ENCODE data around the gene MOCS2.

Gene MOCS2

GRCh38 chr5:53063176-53063575 lies 46.4 kb downstream of the MOCS2 start:
- H3K56ac ChIP-seq (ENCODE audit: low read length): no peak overlapping the region
- no peak for DNase-seq
- H4K5ac ChIP-seq (ENCODE audit: low read length): no peak overlapping the region
- no peak overlapping the region for H4K8ac ChIP-seq (ENCODE audit: low read depth, low read length)
- H3K4ac ChIP-seq (ENCODE audit: low read depth, low read length): no peak overlapping the region
- no peak overlapping the region for H2BK15ac ChIP-seq (replicated peaks; ENCODE audit: low read depth)
- no peak overlapping the region for H2BK120ac ChIP-seq (ENCODE audit: low read depth, low read length)
- no peak overlapping the region for H3K9ac ChIP-seq (ENCODE audit: low read length)
- WGBS (ENCODE audit: extremely low coverage, insufficient coverage, low lambda C conversion rate): no CpG with 5 or more reads among the region's 2 CpGs
- no peak overlapping the region for H3K27ac ChIP-seq (ENCODE audit: low read depth, low read length)
- H3K4me2 ChIP-seq (ENCODE audit: low read length): no peak overlapping the region
- no peaks in the 10 kb centered on the region for H3K4me1 ChIP-seq (ENCODE audit: control insufficient read depth, low read depth, low read length)
- H3K4me3 ChIP-seq (ENCODE audit: low read length): no peak overlapping the region
- H3K23ac ChIP-seq (ENCODE audit: low read length): no peak overlapping the region
- no peaks in the 10 kb centered on the region for H3K79me2 ChIP-seq (ENCODE audit: control insufficient read depth, insufficient read depth, low read length)
- no peaks in the 10 kb centered on the region for H3K27me3 ChIP-seq (ENCODE audit: insufficient read depth, low read length, poor library complexity)
- H3K18ac ChIP-seq (ENCODE audit: low read length): no peak overlapping the region
- H2BK5ac ChIP-seq (ENCODE audit: low read length): no peak overlapping the region
- no peak overlapping the region for H2AK5ac ChIP-seq (ENCODE audit: low read length)
- no peaks in the 10 kb centered on the region for H3K79me1 ChIP-seq (ENCODE audit: low read length)
- H3K36me3 ChIP-seq (ENCODE audit: control insufficient read depth, insufficient read depth, low read length): no peaks in the 10 kb centered on the region

GRCh38 chr5:53059281-53059680 lies 50.3 kb downstream of the MOCS2 start:
- Histone ChIP-seq H3K18ac (ENCODE audit: low read length) (no peak overlapping the region), H3K9ac (ENCODE audit: low read length) (no peak overlapping the region), H3K4ac (ENCODE audit: low read depth, low read length) (no peak overlapping the region), H2BK120ac (ENCODE audit: low read depth, low read length) (no peak overlapping the region), H3K56ac (ENCODE audit: low read length) (no peak overlapping the region), H3K23ac (ENCODE audit: low read length) (no peak overlapping the region), H2BK15ac (replicated peaks; ENCODE audit: low read depth) (no peak overlapping the region), H3K79me1 (ENCODE audit: low read length) (no peaks in the 10 kb centered on the region), H2BK5ac (ENCODE audit: low read length) (no peak overlapping the region), H3K27ac (ENCODE audit: low read depth, low read length) (no peak overlapping the region), H3K79me2 (ENCODE audit: control insufficient read depth, insufficient read depth, low read length) (no peaks in the 10 kb centered on the region), H3K4me3 (ENCODE audit: low read length) (no peak overlapping the region), H3K4me1 (ENCODE audit: control insufficient read depth, low read depth, low read length) (no peaks in the 10 kb centered on the region), H4K8ac (ENCODE audit: low read depth, low read length) (no peak overlapping the region), H3K4me2 (ENCODE audit: low read length) (no peak overlapping the region), H3K36me3 (ENCODE audit: control insufficient read depth, insufficient read depth, low read length) (no peaks in the 10 kb centered on the region), H4K5ac (ENCODE audit: low read length) (no peak overlapping the region), H3K27me3 (ENCODE audit: insufficient read depth, low read length, poor library complexity) (no peaks in the 10 kb centered on the region), H2AK5ac (ENCODE audit: low read length) (no peak overlapping the region)
- no peak for DNase-seq
- WGBS (ENCODE audit: extremely low coverage, insufficient coverage, low lambda C conversion rate): no CpG with 5 or more reads among the region's 5 CpGs

DNA sequence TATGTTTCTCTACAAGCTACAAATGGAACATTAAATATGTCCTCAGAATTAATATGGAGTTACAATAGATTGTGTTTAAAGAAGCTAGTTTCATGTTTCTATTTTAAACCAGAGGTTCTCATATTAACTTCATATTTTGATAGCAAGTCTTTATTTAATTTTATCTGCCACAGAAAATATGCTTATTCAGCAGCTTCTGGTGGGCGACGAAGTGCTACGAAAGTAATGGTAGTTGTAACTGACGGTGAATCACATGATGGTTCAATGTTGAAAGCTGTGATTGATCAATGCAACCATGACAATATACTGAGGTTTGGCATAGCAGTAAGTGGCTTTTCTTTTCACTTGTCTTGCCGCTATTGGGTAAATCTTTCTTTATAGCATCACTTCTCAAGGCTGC lies 54.2 kb downstream of the MOCS2 start:
- H3K56ac ChIP-seq (ENCODE audit: low read length): no peak overlapping the region
- no peak overlapping the region for H2BK5ac ChIP-seq (ENCODE audit: low read length)
- no peak overlapping the region for H3K27ac ChIP-seq (ENCODE audit: low read depth, low read length)
- H3K18ac ChIP-seq (ENCODE audit: low read length): no peak overlapping the region
- H3K36me3 ChIP-seq (ENCODE audit: control insufficient read depth, insufficient read depth, low read length): no peaks in the 10 kb centered on the region
- no CpG with 5 or more reads among the region's 5 CpGs for WGBS (ENCODE audit: extremely low coverage, insufficient coverage, low lambda C conversion rate)
- DNase-seq: no peak
- no peak overlapping the region for H2AK5ac ChIP-seq (ENCODE audit: low read length)
- H3K4me1 ChIP-seq (ENCODE audit: control insufficient read depth, low read depth, low read length): no peaks in the 10 kb centered on the region
- H4K8ac ChIP-seq (ENCODE audit: low read depth, low read length): no peak overlapping the region
- H3K79me2 ChIP-seq (ENCODE audit: control insufficient read depth, insufficient read depth, low read length): no peaks in the 10 kb centered on the region
- no peak overlapping the region for H4K5ac ChIP-seq (ENCODE audit: low read length)
- no peak overlapping the region for H3K4me2 ChIP-seq (ENCODE audit: low read length)
- H3K4me3 ChIP-seq (ENCODE audit: low read length): no peak overlapping the region
- H3K9ac ChIP-seq (ENCODE audit: low read length): no peak overlapping the region
- no peak overlapping the region for H2BK15ac ChIP-seq (replicated peaks; ENCODE audit: low read depth)
- no peak overlapping the region for H3K4ac ChIP-seq (ENCODE audit: low read depth, low read length)
- H3K79me1 ChIP-seq (ENCODE audit: low read length): no peaks in the 10 kb centered on the region
- no peaks in the 10 kb centered on the region for H3K27me3 ChIP-seq (ENCODE audit: insufficient read depth, low read length, poor library complexity)
- H2BK120ac ChIP-seq (ENCODE audit: low read depth, low read length): no peak overlapping the region
- H3K23ac ChIP-seq (ENCODE audit: low read length): no peak overlapping the region

- Histone ChIP-seq H3K4ac (ENCODE audit: low read depth, low read length) (no peak overlapping the region), H3K4me1 (ENCODE audit: control insufficient read depth, low read depth, low read length) (no peaks in the 10 kb centered on the region), H3K23ac (ENCODE audit: low read length) (no peak overlapping the region), H3K4me2 (ENCODE audit: low read length) (no peak overlapping the region), H3K27me3 (ENCODE audit: insufficient read depth, low read length, poor library complexity) (no peaks in the 10 kb centered on the region), H3K79me1 (ENCODE audit: low read length) (no peaks in the 10 kb centered on the region), H2BK15ac (replicated peaks; ENCODE audit: low read depth) (no peak overlapping the region), H3K36me3 (ENCODE audit: control insufficient read depth, insufficient read depth, low read length) (no peaks in the 10 kb centered on the region), H3K27ac (ENCODE audit: low read depth, low read length) (no peak overlapping the region), H4K8ac (ENCODE audit: low read depth, low read length) (no peak overlapping the region), H2AK5ac (ENCODE audit: low read length) (no peak overlapping the region), H3K18ac (ENCODE audit: low read length) (no peak overlapping the region), H3K9ac (ENCODE audit: low read length) (no peak overlapping the region), H3K79me2 (ENCODE audit: control insufficient read depth, insufficient read depth, low read length) (no peaks in the 10 kb centered on the region), H3K56ac (ENCODE audit: low read length) (no peak overlapping the region), H3K4me3 (ENCODE audit: low read length) (no peak overlapping the region), H2BK5ac (ENCODE audit: low read length) (no peak overlapping the region), H2BK120ac (ENCODE audit: low read depth, low read length) (no peak overlapping the region), H4K5ac (ENCODE audit: low read length) (no peak overlapping the region)
- whole genome bisulfite sequencing (ENCODE audit: extremely low coverage, insufficient coverage, low lambda C conversion rate): no CpG with 5 or more reads among the region's 4 CpGs
- DNase-seq: peak; percentile 1
These were observed 56.2 kb downstream of the MOCS2 start for GRCh38 chr5:53053364-53053763.

DNA sequence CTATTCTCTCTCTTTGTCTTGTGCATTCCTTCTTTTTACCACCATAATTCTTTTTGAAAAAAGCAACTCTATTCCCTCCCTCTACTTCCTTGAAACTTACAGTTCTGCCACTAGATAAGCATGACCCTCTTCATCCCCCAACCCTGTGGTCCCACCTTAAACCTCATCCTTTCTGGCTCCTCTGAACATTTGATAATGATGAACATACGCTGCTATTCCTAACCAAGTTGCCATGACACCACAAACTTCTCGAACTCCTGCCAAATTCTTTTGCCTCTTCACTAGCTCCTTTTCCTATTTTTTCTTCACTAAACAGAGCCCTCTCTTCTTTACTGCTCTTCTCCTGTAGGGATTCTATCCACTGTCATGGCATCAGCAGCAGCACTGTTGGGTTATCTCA lies 57.1 kb downstream of the MOCS2 start:
- no peaks in the 10 kb centered on the region for H3K27me3 ChIP-seq (ENCODE audit: insufficient read depth, low read length, poor library complexity)
- DNase-seq: no peak
- H4K8ac ChIP-seq (ENCODE audit: low read depth, low read length): no peak overlapping the region
- no peak overlapping the region for H3K18ac ChIP-seq (ENCODE audit: low read length)
- H3K79me1 ChIP-seq (ENCODE audit: low read length): no peaks in the 10 kb centered on the region
- H2BK120ac ChIP-seq (ENCODE audit: low read depth, low read length): no peak overlapping the region
- H2BK15ac ChIP-seq (replicated peaks; ENCODE audit: low read depth): no peak overlapping the region
- no peak overlapping the region for H3K27ac ChIP-seq (ENCODE audit: low read depth, low read length)
- H3K36me3 ChIP-seq (ENCODE audit: control insufficient read depth, insufficient read depth, low read length): no peaks in the 10 kb centered on the region
- no peak overlapping the region for H4K5ac ChIP-seq (ENCODE audit: low read length)
- H3K4ac ChIP-seq (ENCODE audit: low read depth, low read length): no peak overlapping the region
- no peaks in the 10 kb centered on the region for H3K79me2 ChIP-seq (ENCODE audit: control insufficient read depth, insufficient read depth, low read length)
- H2BK5ac ChIP-seq (ENCODE audit: low read length): no peak overlapping the region
- no peak overlapping the region for H3K56ac ChIP-seq (ENCODE audit: low read length)
- no peak overlapping the region for H3K23ac ChIP-seq (ENCODE audit: low read length)
- WGBS (ENCODE audit: extremely low coverage, insufficient coverage, low lambda C conversion rate): no CpG with 5 or more reads among the region's 2 CpGs
- no peaks in the 10 kb centered on the region for H3K4me1 ChIP-seq (ENCODE audit: control insufficient read depth, low read depth, low read length)
- no peak overlapping the region for H2AK5ac ChIP-seq (ENCODE audit: low read length)
- no peak overlapping the region for H3K4me3 ChIP-seq (ENCODE audit: low read length)
- no peak overlapping the region for H3K9ac ChIP-seq (ENCODE audit: low read length)
- no peak overlapping the region for H3K4me2 ChIP-seq (ENCODE audit: low read length)

DNA sequence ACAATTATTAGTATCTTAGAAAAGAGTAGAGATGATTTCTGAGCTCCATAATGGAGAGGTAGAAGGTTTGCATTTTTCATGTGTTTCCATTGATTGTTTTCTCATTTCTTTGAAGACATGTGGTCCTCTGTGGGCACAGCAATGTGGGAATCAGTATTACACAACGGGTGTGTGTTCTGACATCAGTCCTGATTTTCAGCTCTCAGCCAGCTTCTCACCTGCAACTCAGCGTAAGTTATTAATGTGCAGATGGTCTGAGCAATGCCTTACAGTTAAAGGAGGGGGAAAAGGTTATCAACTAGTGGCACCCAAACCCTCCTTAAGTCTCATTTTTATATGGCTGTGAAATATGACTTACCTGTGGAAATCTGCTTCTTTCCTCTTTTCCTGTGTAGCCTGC lies 61.3 kb downstream of the MOCS2 start:
- Histone ChIP-seq H3K56ac (ENCODE audit: low read length) (no peak overlapping the region), H3K23ac (ENCODE audit: low read length) (no peak overlapping the region), H2AK5ac (ENCODE audit: low read length) (no peak overlapping the region), H3K4me2 (ENCODE audit: low read length) (no peak overlapping the region), H3K36me3 (ENCODE audit: control insufficient read depth, insufficient read depth, low read length) (no peaks in the 10 kb centered on the region), H3K27ac (ENCODE audit: low read depth, low read length) (no peak overlapping the region), H4K8ac (ENCODE audit: low read depth, low read length) (no peak overlapping the region), H3K18ac (ENCODE audit: low read length) (no peak overlapping the region), H2BK5ac (ENCODE audit: low read length) (no peak overlapping the region), H3K4me3 (ENCODE audit: low read length) (no peak overlapping the region), H3K4me1 (ENCODE audit: control insufficient read depth, low read depth, low read length) (no peaks in the 10 kb centered on the region), H3K79me2 (ENCODE audit: control insufficient read depth, insufficient read depth, low read length) (no peaks in the 10 kb centered on the region), H4K5ac (ENCODE audit: low read length) (no peak overlapping the region), H3K9ac (ENCODE audit: low read length) (no peak overlapping the region), H2BK120ac (ENCODE audit: low read depth, low read length) (no peak overlapping the region), H3K4ac (ENCODE audit: low read depth, low read length) (no peak overlapping the region), H2BK15ac (replicated peaks; ENCODE audit: low read depth) (no peak overlapping the region), H3K79me1 (ENCODE audit: low read length) (no peaks in the 10 kb centered on the region), H3K27me3 (ENCODE audit: insufficient read depth, low read length, poor library complexity) (no peaks in the 10 kb centered on the region)
- no peak for DNase-seq
- no CpG with 5 or more reads among the region's 2 CpGs for WGBS (ENCODE audit: extremely low coverage, insufficient coverage, low lambda C conversion rate)
